Activated naive CD8-positive, alpha-beta T cell treated with anti-CD3 and anti-CD28 coated beads, Interleukin-2, amount 50 U/mL, for 16 hours (primary cell): ENCODE measurements around the gene BTBD9.

ENCODE experiments used
- DNase-seq: peaks from one replicate; pipeline ENCODE4 v3.0.0-alpha.2; 2020; ENCODE audit warnings: low read depth, low spot score

Gene BTBD9

GRCh38 chr6:38179300-38179699 is 460.4 kb downstream of the BTBD9 start:
- no peak for DNase-seq

GRCh38 chr6:38178584-38178886 is 461.2 kb downstream of the BTBD9 start:
- DNase-seq, result no peak

GRCh38 chr6:38177882-38178583 is 461.7 kb downstream of the BTBD9 start:
- DNase-seq, result no peak

- no peak for DNase-seq
These were observed 462.7 kb downstream of the BTBD9 start for GRCh38 chr6:38176797-38177751.

GRCh38 chr6:38175786-38176185 is 463.9 kb downstream of the BTBD9 start:
- no peak for DNase-seq

GRCh38 chr6:38174806-38175495 is 464.8 kb downstream of the BTBD9 start:
- DNase-seq, result no peak

GRCh38 chr6:38174315-38174714 is 465.4 kb downstream of the BTBD9 start:
- DNase-seq, result no peak

- no peak for DNase-seq
These were observed 465.8 kb downstream of the BTBD9 start for GRCh38 chr6:38173909-38174308.

- DNase-seq, result no peak
These were observed 466.9 kb downstream of the BTBD9 start for GRCh38 chr6:38172739-38173410.

- DNase-seq, result no peak
These were observed 467.6 kb downstream of the BTBD9 start for GRCh38 chr6:38171997-38172738.

GRCh38 chr6:38170666-38171355 is 468.9 kb downstream of the BTBD9 start:
- no peak for DNase-seq

GRCh38 chr6:38169977-38170526 is 469.7 kb downstream of the BTBD9 start:
- no peak for DNase-seq

- no peak for DNase-seq
These were observed 470.3 kb downstream of the BTBD9 start for GRCh38 chr6:38169221-38169976.

- no peak for DNase-seq
These were observed 471.0 kb downstream of the BTBD9 start for GRCh38 chr6:38168699-38169098.

GRCh38 chr6:38168126-38168525 is 471.6 kb downstream of the BTBD9 start:
- no peak for DNase-seq

- no peak for DNase-seq
These were observed 472.1 kb downstream of the BTBD9 start for GRCh38 chr6:38167598-38167997.

- no peak for DNase-seq
These were observed 473.1 kb downstream of the BTBD9 start for GRCh38 chr6:38166411-38167240.

- DNase-seq, result no peak
These were observed 475.0 kb downstream of the BTBD9 start for GRCh38 chr6:38164671-38165108.

GRCh38 chr6:38164131-38164481 is 475.6 kb downstream of the BTBD9 start:
- no peak for DNase-seq
